Measurements from ENCODE around the gene PRCD.
A peak's percentile ranks its signal among the peaks of the same experiment; 100 is the strongest.

Gene PRCD

DNA sequence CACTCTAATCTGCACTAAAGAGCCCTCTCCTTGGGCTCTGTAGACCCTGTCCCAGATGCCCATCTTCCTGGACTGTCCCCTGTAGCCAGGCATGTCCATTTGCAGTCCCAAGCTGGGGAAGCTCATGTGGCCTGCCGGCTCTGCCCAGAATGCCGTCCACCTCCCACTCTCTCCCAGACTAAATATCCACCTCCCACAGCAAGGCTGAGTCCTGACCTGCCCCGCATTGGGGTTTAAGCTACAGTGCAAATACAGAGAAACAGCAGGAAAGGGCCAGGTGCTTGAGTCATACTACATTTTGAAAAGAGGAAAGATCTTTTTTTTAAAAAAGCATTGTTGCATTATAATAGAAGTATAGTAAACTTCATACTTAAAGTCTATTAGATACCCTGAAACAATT lies 42.8 kb downstream of the PRCD start:
- TF ChIP-seq, protein P1, sequence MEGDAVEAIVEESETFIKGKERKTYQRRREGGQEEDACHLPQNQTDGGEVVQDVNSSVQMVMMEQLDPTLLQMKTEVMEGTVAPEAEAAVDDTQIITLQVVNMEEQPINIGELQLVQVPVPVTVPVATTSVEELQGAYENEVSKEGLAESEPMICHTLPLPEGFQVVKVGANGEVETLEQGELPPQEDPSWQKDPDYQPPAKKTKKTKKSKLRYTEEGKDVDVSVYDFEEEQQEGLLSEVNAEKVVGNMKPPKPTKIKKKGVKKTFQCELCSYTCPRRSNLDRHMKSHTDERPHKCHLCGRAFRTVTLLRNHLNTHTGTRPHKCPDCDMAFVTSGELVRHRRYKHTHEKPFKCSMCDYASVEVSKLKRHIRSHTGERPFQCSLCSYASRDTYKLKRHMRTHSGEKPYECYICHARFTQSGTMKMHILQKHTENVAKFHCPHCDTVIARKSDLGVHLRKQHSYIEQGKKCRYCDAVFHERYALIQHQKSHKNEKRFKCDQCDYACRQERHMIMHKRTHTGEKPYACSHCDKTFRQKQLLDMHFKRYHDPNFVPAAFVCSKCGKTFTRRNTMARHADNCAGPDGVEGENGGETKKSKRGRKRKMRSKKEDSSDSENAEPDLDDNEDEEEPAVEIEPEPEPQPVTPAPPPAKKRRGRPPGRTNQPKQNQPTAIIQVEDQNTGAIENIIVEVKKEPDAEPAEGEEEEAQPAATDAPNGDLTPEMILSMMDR (IDR thresholded peaks at IDR 0.05): no peak

DNA sequence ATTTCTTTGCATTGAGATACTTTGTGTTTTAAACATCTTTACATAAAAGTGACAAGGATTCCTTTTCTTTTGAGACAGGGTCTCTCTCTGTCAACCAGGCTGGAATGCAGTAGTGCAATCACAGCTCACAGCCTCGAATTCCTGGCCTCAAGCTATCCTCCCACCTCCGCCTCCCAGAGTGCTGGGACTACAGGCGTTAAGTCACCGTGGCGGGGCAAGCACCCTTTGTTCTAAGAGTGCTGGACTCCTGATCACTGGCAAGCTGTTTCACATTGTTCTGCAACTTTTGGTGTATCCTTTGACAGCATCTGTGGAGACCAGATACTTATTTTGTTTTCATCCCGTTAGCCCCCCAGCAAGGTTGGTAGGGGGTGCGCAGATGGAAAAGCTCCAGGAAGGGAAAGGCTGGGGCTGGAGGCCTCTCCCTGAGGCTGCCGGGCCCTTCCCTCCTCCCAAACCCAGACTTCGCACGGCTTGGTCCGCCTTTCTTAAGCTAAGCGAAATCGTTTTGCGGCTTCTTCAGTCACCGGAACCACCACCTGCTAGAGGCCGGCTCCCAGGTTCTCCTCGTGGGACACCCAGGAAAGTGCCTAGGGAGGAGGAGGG lies 44.7 kb downstream of the PRCD start:
- TF ChIP-seq, protein P1 (IDR thresholded peaks at IDR 0.05): no peak

DNA sequence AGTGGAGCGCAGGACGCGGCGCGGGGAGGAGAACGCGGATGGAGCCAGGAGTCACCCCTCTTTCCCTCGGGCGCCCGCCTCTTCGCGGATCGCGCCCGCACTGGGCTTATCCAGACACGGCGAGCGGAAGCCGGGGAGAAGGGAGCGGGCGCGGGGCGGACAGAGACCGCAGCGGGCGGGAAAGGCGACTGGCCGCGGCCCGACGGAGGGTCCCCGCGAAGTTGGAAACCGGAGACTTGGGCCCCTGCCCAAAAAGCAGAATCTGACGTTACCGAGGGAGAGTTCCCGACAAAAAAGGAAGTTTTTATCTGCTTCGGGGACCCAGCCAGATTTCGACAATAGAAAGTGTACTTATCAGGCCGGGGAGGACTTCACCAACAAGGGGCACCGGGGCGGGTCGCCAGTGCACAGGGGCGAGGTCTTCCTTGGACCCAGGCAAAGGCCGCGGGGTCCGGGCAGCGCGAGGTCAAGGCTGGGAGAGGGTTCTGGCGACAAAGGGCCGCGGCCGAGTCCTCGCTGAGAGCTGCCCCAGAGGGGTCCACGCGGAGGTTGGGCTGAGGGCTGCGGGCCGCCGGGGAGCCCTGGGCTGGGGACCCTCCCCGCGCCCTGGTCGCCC lies 45.3 kb downstream of the PRCD start:
- TF ChIP-seq, protein P1 (IDR thresholded peaks at IDR 0.05): no peak

DNA sequence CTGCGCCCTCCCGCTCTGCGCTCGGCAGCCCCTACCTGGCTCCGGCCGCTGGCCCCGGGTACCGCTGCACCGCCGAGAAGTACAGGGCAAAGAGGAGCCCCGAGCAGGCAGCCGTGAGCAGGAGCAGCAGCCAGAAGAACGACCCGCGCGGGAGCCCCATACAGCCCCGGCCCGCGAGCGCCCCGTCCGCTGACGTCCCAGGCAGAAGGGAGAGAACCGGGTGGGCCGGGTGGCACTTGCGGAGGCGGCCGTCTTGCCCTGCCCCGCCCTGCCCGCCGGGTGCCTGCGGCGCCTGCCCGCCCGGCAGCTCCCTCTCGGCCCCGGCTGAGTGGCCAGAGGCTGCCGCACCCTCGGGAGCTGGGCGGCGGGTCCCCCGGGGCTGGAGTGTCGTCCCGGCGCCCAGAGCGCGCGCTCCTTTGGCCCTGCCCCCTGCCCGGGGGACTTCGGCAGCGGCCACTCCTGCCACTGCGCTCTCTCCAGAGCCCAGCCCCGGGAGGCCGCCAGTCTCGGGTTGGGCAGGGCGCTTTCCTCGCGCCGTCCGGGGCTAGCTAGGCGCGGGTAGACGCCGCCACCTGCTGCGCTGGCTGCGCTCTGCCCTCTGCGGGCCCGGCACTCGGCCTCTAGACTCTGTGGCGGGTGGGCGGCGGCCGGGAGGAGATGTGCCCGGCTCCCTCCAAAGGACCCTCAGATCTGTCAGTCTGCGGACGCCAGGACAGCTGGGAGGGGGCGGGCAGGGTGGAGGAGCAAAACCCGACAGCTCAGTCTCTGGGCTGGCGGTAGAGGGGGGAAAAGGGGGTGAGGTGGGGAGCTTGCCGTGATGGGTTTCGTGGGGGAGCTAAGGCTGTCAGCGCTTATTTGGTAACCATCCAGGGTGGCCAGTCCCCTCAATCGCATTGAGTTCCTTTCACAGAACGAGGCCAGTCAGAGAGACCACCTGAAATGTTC lies 46.1 kb downstream of the PRCD start, which contains the start of gene ST6GALNAC2:
TSS of gene ST6GALNAC2 (minus strand) at position 212 of the 945 bp plus-strand sequence. CDS start at position 160, 52 bp downstream.
- TF ChIP-seq, protein P1 (IDR thresholded peaks at IDR 0.05): peak; percentile 32; the same call in 1 of the 2 replicates

DNA sequence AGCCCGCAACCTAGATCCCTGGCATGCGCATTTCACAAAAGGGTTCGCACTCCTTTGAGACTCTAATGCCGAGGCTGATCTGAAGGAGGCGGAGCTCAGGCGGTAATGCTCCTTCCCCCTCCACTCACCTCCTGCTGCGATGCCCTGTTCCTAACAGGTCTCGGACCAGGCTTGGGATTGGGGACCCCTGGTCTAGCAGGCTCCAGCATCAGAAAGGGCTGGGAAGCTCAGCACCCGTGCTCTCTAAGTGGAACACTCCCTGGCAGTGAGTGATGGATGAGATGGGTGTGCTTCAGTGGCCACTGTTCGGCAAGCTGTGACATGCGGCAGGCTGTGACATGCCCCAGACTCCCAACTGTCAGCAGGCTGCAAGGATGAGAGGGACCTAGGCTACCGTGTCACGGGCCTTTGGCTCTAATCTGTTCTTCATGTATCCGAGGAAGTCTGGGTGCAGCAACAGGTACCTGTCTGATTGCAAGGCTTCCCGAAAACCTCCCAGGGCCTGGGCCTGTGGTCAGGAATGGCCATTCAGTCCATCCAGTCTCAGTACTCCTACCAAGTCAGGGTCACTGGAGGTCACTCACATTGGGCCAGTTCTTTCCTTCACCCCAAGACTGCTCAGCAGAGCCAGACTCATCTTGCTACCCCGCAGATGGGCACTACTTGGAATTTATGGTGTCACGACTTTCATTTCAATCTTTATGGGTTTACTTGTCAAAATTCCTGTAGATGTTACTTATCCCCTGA lies 47.1 kb downstream of the PRCD start:
- TF ChIP-seq, protein P1 (IDR thresholded peaks at IDR 0.05): no peak

DNA sequence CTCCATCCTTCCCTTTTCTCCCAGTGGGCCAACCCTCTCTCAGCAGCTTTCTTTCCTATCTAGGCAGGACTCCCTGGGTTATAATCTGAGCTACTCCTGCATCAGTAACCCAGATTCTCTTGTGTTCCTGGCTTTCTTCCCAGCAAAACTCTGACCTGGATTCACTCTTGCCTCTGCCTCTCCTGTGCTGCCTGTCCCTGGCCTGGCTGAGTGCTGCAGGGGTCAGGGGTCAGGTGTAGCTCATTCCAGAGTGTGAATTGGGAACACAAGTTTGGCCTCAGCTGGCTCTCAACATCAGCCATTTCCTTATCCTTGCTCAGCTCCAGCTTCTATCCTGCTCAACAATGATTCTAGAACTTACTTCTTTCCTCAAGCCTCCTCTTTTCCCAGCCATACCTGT lies 48.3 kb downstream of the PRCD start:
- TF ChIP-seq, protein P1 (IDR thresholded peaks at IDR 0.05): no peak

DNA sequence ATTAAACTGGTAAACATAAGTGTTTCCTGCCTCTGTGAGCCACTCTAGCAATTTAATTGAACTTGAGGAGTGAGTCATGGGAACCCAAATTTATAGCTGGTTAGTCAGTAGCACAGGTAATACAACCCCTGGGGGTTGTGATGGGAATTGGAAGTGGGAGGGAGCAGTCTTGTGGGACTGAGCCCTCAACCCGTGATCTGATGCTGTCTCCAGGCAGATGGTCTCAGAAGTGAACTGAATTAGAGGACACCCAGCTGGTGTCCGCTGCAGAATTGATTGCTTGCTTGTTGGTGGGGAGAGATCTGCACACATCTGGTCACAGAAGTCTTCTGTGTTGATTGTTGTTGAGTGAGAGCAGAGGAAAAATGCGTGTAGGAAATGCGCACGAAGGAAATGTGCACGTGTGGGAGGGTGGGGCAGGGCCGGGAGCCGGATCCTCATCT lies 53.6 kb downstream of the PRCD start:
- TF ChIP-seq, protein P1 (IDR thresholded peaks at IDR 0.05): no peak
